Astrocyte (in vitro differentiated cells and primary cell): ENCODE measurements around the gene ZFTA. TPM values are rescaled to one million over a fixed set of nuclear protein-coding genes. Genes with fewer than 3 reads are reported as not detected.

Source experiments
- DNase-seq: peaks from one replicate; pipeline ENCODE4 v3.0.0-alpha.2; 2010; ENCODE audit warnings: low read depth
- FAIRE-seq: peaks from 2 replicates; lab custom pipeline; 2011; peaks lifted over from hg19 to GRCh38; lab: Jason Lieb, UNC
- H2AFZ ChIP-seq: 2 replicates; pipeline ENCODE4 v1.6.0; 2012; ENCODE audit warnings: low read depth, low read length, inconsistent platforms
- H3K27ac ChIP-seq: 2 replicates; pipeline ENCODE4 v1.5.1; 2011; ENCODE audit warnings: low read depth, low read length, inconsistent platforms
- H3K27me3 ChIP-seq: 2 replicates; pipeline ENCODE4 v1.6.0; 2011; ENCODE audit warnings: low read length, inconsistent platforms; ENCODE audit not compliant: insufficient read depth
- H3K36me3 ChIP-seq: 2 replicates; pipeline ENCODE4 v1.5.1; 2011; ENCODE audit warnings: low read length, inconsistent platforms; ENCODE audit not compliant: insufficient read depth
- H3K4me1 ChIP-seq: 2 replicates; pipeline ENCODE4 v1.5.1; 2011; ENCODE audit warnings: low read length, inconsistent platforms; ENCODE audit not compliant: insufficient read depth
- H3K4me2 ChIP-seq: 2 replicates; pipeline ENCODE4 v1.6.0; 2012; ENCODE audit warnings: low read length, inconsistent platforms
- H3K4me3 ChIP-seq: 2 replicates; pipeline ENCODE4 v1.5.1; 2011; ENCODE audit warnings: low read depth, mild to moderate bottlenecking, low read length, inconsistent platforms; ENCODE audit not compliant: insufficient read depth
- H3K79me2 ChIP-seq: 2 replicates; pipeline ENCODE4 v1.6.0; 2012; ENCODE audit warnings: mild to moderate bottlenecking, low read length, inconsistent platforms; ENCODE audit not compliant: insufficient read depth
- H3K9ac ChIP-seq: 2 replicates; pipeline ENCODE4 v1.6.0; 2012; ENCODE audit warnings: mild to moderate bottlenecking, low read length, inconsistent platforms
- H3K9me3 ChIP-seq: 2 replicates; pipeline ENCODE4 v1.5.1; 2012; ENCODE audit warnings: low read depth, mild to moderate bottlenecking, low read length, inconsistent platforms; ENCODE audit not compliant: insufficient read depth
- H4K20me1 ChIP-seq: 2 replicates; pipeline ENCODE4 v1.6.0; 2012; ENCODE audit warnings: low read length, inconsistent platforms; ENCODE audit not compliant: insufficient read depth
- H3K27ac Mint-ChIP-seq: one replicate; pipeline ENCODE4 v1.8.0; 2021; ENCODE audit warnings: mild to moderate bottlenecking, mixed read lengths; ENCODE audit not compliant: unreplicated experiment
- H3K27me3 Mint-ChIP-seq: one replicate; pipeline ENCODE4 v1.8.0; 2021; ENCODE audit warnings: low read depth, mixed read lengths; ENCODE audit not compliant: unreplicated experiment
- H3K36me3 Mint-ChIP-seq: one replicate; pipeline ENCODE4 v1.8.0; 2021; ENCODE audit warnings: low read depth, mixed read lengths; ENCODE audit not compliant: unreplicated experiment
- H3K4me1 Mint-ChIP-seq: one replicate; pipeline ENCODE4 v1.8.0; 2021; ENCODE audit warnings: low read depth, mixed read lengths; ENCODE audit not compliant: unreplicated experiment
- H3K4me3 Mint-ChIP-seq: one replicate; pipeline ENCODE4 v1.8.0; 2021; ENCODE audit warnings: mild to moderate bottlenecking, moderate library complexity, mixed read lengths; ENCODE audit not compliant: unreplicated experiment
- H3K9me3 Mint-ChIP-seq: one replicate; pipeline ENCODE4 v1.8.0; 2021; ENCODE audit warnings: mild to moderate bottlenecking, mixed read lengths; ENCODE audit not compliant: unreplicated experiment
- EZH2 ChIP-seq: IDR thresholded peaks from 2 replicates; pipeline ENCODE4 v1.6.1; 2012; ENCODE audit warnings: mild to moderate bottlenecking, low read length, inconsistent platforms; ENCODE audit not compliant: insufficient read depth
- total RNA-seq: library from RNA; stranded (reverse); gene quantifications from 2 replicates; pipeline ENCODE4 v1.2.1, GENCODE V29; 2021
- TF ChIP-seq, protein P1 (sequence below): IDR thresholded peaks from 2 replicates; pipeline ENCODE4 v1.5.1; 2011; ENCODE audit warnings: low read depth, mild to moderate bottlenecking, inconsistent platforms, low read length, moderate library complexity; ENCODE audit not compliant: insufficient read depth

The ZFTA gene
- total RNA-seq, 1 donor from 2014 or later = 31.2 TPM

- Histone ChIP-seq H3K9ac (peak overlapping the region; percentile 76), H4K20me1 (peaks cover 38% of the 10 kb centered on the region), H3K27me3 (no peaks in the 10 kb centered on the region), H3K4me2 (peak overlapping the region; percentile 88), H3K36me3 (no peaks in the 10 kb centered on the region), H2AFZ (peak overlapping the region; percentile 78), H3K4me3 (peak overlapping the region; percentile 64), H3K9me3 (no peaks in the 10 kb centered on the region), H3K27ac (no peak overlapping the region), H3K4me1 (peaks cover 12% of the 10 kb centered on the region), H3K79me2 (peaks cover 32% of the 10 kb centered on the region)
- no peak overlapping the region for H3K4me3 Mint-ChIP-seq
- FAIRE-seq = no peak
- no peak for DNase-seq
- no peak overlapping the region for H3K27ac Mint-ChIP-seq
- peaks cover 15% of the 10 kb centered on the region for H3K4me1 Mint-ChIP-seq
- TF ChIP-seq EZH2 = no peak
- H3K36me3 Mint-ChIP-seq = no peaks in the 10 kb centered on the region
- H3K9me3 Mint-ChIP-seq = no peaks in the 10 kb centered on the region
- no peaks in the 10 kb centered on the region for H3K27me3 Mint-ChIP-seq
Observed at GRCh38 chr11:63769042-63769713, 603 bp upstream of the ZFTA start.

DNA sequence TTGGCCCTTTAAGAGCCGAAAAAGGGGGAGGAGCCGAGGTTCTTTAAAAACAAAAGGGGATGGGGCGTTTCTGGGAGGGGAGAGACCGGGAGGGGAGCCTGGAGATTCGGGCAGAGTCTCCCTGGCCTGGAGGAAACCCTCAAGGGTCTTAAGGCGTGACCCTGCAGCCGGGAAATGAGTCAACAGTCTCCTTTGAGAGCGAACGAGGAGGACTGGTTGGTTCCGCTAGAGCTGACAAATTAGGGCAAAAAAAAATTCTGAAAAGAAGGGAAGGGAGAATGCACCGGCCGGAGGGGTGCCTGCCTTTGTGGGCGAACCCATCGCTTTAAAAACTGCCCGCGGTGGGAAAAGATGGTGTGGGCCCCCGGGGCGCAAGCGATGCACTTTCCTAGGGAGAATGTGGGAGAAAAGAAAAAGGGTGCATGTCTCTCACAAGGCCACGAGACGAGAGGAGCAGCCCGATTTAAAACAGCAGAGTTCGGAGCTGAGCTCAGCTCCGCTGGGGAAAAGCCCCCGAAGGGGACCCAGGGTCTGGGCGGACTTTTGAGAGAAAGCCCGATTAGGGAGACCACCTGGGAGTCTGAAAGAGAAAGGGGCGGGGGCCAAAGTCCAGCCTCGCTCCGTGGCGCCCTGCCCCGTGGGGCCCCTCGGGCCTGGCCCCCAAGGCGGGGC, 874 bp downstream of the ZFTA start:
- Mint-ChIP-seq H3K27me3 (no peaks in the 10 kb centered on the region), H3K9me3 (no peaks in the 10 kb centered on the region), H3K36me3 (no peaks in the 10 kb centered on the region), H3K27ac (peak overlapping the region; percentile 75), H3K4me3 (peak overlapping the region; percentile 95), H3K4me1 (peaks cover 15% of the 10 kb centered on the region)
- Histone ChIP-seq H3K79me2 (peaks cover 32% of the 10 kb centered on the region), H3K27me3 (no peaks in the 10 kb centered on the region), H3K4me3 (peak overlapping the region; percentile 82), H3K9ac (peak overlapping the region; percentile 88), H4K20me1 (peaks cover 38% of the 10 kb centered on the region), H3K4me2 (peak overlapping the region; percentile 94), H3K4me1 (peaks cover 20% of the 10 kb centered on the region), H2AFZ (peak overlapping the region; percentile 43), H3K36me3 (no peaks in the 10 kb centered on the region), H3K9me3 (no peaks in the 10 kb centered on the region), H3K27ac (peak overlapping the region; percentile 56)
- FAIRE-seq = peak; percentile 50
- no peak for TF ChIP-seq EZH2
- TF ChIP-seq, protein P1, sequence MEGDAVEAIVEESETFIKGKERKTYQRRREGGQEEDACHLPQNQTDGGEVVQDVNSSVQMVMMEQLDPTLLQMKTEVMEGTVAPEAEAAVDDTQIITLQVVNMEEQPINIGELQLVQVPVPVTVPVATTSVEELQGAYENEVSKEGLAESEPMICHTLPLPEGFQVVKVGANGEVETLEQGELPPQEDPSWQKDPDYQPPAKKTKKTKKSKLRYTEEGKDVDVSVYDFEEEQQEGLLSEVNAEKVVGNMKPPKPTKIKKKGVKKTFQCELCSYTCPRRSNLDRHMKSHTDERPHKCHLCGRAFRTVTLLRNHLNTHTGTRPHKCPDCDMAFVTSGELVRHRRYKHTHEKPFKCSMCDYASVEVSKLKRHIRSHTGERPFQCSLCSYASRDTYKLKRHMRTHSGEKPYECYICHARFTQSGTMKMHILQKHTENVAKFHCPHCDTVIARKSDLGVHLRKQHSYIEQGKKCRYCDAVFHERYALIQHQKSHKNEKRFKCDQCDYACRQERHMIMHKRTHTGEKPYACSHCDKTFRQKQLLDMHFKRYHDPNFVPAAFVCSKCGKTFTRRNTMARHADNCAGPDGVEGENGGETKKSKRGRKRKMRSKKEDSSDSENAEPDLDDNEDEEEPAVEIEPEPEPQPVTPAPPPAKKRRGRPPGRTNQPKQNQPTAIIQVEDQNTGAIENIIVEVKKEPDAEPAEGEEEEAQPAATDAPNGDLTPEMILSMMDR = no peak
- peak; percentile 73 for DNase-seq

DNA sequence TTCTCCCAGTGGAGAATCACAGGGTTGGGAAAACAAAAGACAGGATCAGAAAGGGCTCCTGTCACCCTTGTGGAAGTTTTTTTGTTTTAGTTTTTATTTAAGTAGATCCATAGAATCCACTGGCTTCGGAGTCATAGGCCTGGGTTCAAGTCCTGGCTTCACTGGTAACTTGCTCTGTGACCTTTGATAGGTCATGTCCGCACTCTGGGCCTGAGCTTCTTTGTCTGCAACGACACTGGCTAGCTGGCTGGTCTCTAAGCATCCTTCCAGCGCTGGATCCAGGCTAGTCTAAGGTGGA, 1.4 kb downstream of the ZFTA start:
- Histone ChIP-seq H3K9ac (peak overlapping the region; percentile 88), H3K36me3 (no peaks in the 10 kb centered on the region), H3K79me2 (peaks cover 32% of the 10 kb centered on the region), H3K27ac (peak overlapping the region; percentile 56), H4K20me1 (peaks cover 38% of the 10 kb centered on the region), H2AFZ (no peak overlapping the region), H3K9me3 (no peaks in the 10 kb centered on the region), H3K4me3 (peak overlapping the region; percentile 82), H3K4me2 (peak overlapping the region; percentile 94), H3K4me1 (peaks cover 25% of the 10 kb centered on the region), H3K27me3 (no peaks in the 10 kb centered on the region)
- peak overlapping the region; percentile 95 for H3K4me3 Mint-ChIP-seq
- no peaks in the 10 kb centered on the region for H3K9me3 Mint-ChIP-seq
- no peaks in the 10 kb centered on the region for H3K36me3 Mint-ChIP-seq
- H3K27ac Mint-ChIP-seq = peak overlapping the region; percentile 75
- H3K27me3 Mint-ChIP-seq = no peaks in the 10 kb centered on the region
- TF ChIP-seq, protein P1 = no peak
- TF ChIP-seq EZH2 = no peak
- no peak for DNase-seq
- H3K4me1 Mint-ChIP-seq = peaks cover 15% of the 10 kb centered on the region
- FAIRE-seq = no peak
